DOHH2 (cell line): ENCODE data around the gene ACTR1A.
A peak's percentile ranks its signal among the peaks of the same experiment; 100 is the strongest.

Experiments
- H3F3A ChIP-seq: fragments of 200-600 bp; sonication (generic), shearing (Covaris generic); 2 replicates; pipeline ENCODE4 v1.6.0; 2016; ENCODE audit warnings: antibody characterized with exemption, mild to moderate bottlenecking; ENCODE audit not compliant: control insufficient read depth, insufficient read depth
- H3K27ac ChIP-seq: fragments of 200-600 bp; sonication (generic); 2 replicates; pipeline ENCODE4 v1.5.1; 2014; ENCODE audit warnings: low read depth, mild to moderate bottlenecking, low read length, moderate library complexity
- H3K27me3 ChIP-seq: fragments of 200-600 bp; sonication (generic); 2 replicates; pipeline ENCODE4 v1.6.1; 2014; ENCODE audit warnings: mild to moderate bottlenecking, low read length, mixed read lengths; ENCODE audit not compliant: control insufficient read depth
- H3K36me3 ChIP-seq: fragments of 200-600 bp; sonication (generic); 2 replicates; pipeline ENCODE4 v1.6.1; 2014; ENCODE audit warnings: mild to moderate bottlenecking, low read length, moderate library complexity, mixed read lengths; ENCODE audit not compliant: control insufficient read depth
- H3K4me1 ChIP-seq: fragments of 200-600 bp; sonication (generic); 2 replicates; pipeline ENCODE4 v1.6.1; 2014; ENCODE audit warnings: mild to moderate bottlenecking, low read length, mixed read lengths; ENCODE audit not compliant: control insufficient read depth
- H3K4me2 ChIP-seq: fragments of 200-600 bp; sonication (generic); 2 replicates; pipeline ENCODE4 v1.6.0; 2014; ENCODE audit warnings: mild to moderate bottlenecking, low read length, moderate library complexity
- H3K4me3 ChIP-seq: fragments of 200-600 bp; sonication (generic); 2 replicates; pipeline ENCODE4 v1.5.1; 2014; ENCODE audit warnings: mild to moderate bottlenecking, low read length, mixed read lengths
- H3K79me2 ChIP-seq: fragments of 200-600 bp; sonication (generic); 2 replicates; pipeline ENCODE4 v1.6.1; 2014; ENCODE audit warnings: mild to moderate bottlenecking, low read length, mixed read lengths; ENCODE audit not compliant: control insufficient read depth
- H3K9me2 ChIP-seq: fragments of 200-600 bp; sonication (generic); replicated peaks from 2 replicates; pipeline ENCODE4 v1.6.1; 2014; ENCODE audit warnings: mild to moderate bottlenecking, low read length, mixed read lengths; ENCODE audit not compliant: control insufficient read depth
- H3K9me3 ChIP-seq: fragments of 200-600 bp; sonication (generic); 2 replicates; pipeline ENCODE4 v1.6.1; 2014; ENCODE audit warnings: antibody characterized with exemption, low read length, mixed read lengths; ENCODE audit not compliant: control insufficient read depth, insufficient read depth
- H4K20me1 ChIP-seq: fragments of 200-600 bp; sonication (generic); 2 replicates; pipeline ENCODE4 v1.6.0; 2014; ENCODE audit warnings: low read depth, mild to moderate bottlenecking, antibody characterized with exemption, low read length, moderate library complexity; ENCODE audit not compliant: control insufficient read depth, insufficient read depth
- EZH2phosphoT487 ChIP-seq: fragments of 200-600 bp; sonication (generic); IDR thresholded peaks from 2 replicates; pipeline ENCODE4 v1.6.1; 2017; ENCODE audit warnings: borderline replicate concordance, mild to moderate bottlenecking, antibody characterized with exemption, low read length, moderate library complexity, mixed read lengths
- TF ChIP-seq, protein P1 (sequence below): fragments of 200-600 bp; sonication (generic); IDR thresholded peaks from one replicate; pipeline ENCODE4 v1.5.1; 2014; ENCODE audit warnings: antibody characterized with exemption, mild to moderate bottlenecking, low read depth, low read length; ENCODE audit not compliant: poor library complexity, severe bottlenecking

Gene ACTR1A

DNA sequence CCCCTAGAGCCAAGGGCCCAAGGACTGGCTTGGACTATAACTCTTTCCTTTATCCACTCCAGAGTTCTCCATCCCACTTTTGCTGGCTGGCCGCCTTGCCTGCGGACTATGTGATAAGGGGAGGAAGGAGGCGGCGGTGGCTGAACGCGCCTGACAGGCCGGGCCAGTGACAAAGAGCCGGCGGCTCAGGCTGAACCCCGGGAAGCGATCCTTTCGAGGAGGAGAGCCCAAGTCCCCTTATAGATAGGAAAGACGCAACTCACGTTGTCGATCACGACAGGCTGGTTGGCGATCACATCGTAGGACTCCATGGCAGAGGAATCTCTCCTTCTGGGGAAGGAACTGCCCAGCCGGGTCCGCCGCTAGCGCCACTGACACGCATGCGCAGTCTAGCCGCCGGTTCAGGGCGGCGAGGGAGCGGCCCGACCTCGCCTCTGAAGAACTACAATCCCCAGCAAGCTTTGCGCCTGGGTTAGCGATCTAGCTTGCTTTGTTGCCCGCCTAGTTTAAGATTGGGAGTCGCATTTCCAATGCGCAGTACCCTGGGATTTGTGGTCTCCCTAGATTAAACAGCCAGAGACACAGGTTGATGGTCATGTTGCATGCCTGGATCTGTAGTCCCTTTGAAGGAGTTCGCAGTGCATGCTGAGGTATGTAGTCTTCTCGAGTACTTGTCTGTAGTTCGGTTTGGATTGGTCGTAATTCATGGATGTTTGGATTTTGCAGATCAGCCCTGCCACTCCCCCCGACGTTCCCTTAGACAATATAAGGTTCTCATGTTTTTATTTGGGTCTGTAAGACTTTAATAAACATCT lies at the start of gene ACTR1A:
Gene ACTR1A, minus strand, starts transcription at position 376 of the 815 bp plus-strand sequence. Its CDS starts 65 bp downstream, at position 311.
- peak within 1 kb of the TSS; percentile 53 for H3K27ac ChIP-seq
- peaks cover 33% of the 10 kb centered on the region for H3K4me1 ChIP-seq
- no peaks in the 10 kb centered on the region for H3K9me2 ChIP-seq
- no peak for TF ChIP-seq EZH2phosphoT487
- TF ChIP-seq, protein P1, sequence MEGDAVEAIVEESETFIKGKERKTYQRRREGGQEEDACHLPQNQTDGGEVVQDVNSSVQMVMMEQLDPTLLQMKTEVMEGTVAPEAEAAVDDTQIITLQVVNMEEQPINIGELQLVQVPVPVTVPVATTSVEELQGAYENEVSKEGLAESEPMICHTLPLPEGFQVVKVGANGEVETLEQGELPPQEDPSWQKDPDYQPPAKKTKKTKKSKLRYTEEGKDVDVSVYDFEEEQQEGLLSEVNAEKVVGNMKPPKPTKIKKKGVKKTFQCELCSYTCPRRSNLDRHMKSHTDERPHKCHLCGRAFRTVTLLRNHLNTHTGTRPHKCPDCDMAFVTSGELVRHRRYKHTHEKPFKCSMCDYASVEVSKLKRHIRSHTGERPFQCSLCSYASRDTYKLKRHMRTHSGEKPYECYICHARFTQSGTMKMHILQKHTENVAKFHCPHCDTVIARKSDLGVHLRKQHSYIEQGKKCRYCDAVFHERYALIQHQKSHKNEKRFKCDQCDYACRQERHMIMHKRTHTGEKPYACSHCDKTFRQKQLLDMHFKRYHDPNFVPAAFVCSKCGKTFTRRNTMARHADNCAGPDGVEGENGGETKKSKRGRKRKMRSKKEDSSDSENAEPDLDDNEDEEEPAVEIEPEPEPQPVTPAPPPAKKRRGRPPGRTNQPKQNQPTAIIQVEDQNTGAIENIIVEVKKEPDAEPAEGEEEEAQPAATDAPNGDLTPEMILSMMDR = no peak
- H3K4me3 ChIP-seq = peak within 1 kb of the TSS; percentile 92
- peaks cover 68% of the 10 kb centered on the region for H3K79me2 ChIP-seq
- H3K36me3 ChIP-seq = peaks cover 6% of the 10 kb centered on the region; the same call in 1 of the 2 replicates
- peaks cover 13% of the 10 kb centered on the region for H4K20me1 ChIP-seq
- peak within 1 kb of the TSS; percentile 75 for H3K4me2 ChIP-seq
- no peaks in the 10 kb centered on the region for H3K27me3 ChIP-seq
- peaks cover 7% of the 10 kb centered on the region for H3F3A ChIP-seq
- no peaks in the 10 kb centered on the region for H3K9me3 ChIP-seq

DNA sequence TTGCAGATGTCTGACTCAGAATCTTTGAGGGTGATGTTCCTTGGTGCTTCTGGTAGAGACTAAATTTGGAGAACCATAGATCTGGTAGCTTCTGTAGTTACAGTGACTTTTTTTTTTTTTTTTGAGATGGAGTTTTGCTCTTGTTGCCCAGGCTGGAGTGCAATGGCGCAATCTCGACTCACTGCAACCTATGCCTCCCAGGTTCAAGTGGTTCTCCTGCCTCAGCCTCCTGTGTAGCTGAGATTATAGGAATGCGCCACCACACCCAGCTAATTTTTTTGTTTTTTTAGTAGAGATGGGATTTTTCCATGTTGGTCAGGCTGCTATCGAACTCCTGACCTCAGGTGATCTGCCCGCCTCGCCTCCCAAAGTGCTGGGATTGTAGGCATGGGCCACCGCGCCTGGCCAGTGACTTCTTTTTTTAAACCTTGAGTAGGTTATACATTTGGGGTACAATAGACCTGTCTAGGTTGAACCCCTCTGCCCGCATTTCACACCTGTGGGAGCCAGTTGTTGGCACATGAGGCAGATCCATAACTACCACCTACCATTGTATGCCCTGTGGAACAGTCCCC lies 48.2 kb upstream of the ACTR1A start:
- no peak for TF ChIP-seq EZH2phosphoT487
- Histone ChIP-seq H3K4me1 (no peaks in the 10 kb centered on the region), H4K20me1 (no peaks in the 10 kb centered on the region), H3K27ac (no peak overlapping the region), H3K36me3 (no peaks in the 10 kb centered on the region), H3K27me3 (no peaks in the 10 kb centered on the region), H3K79me2 (no peaks in the 10 kb centered on the region), H3K9me2 (no peaks in the 10 kb centered on the region), H3K4me2 (no peak overlapping the region), H3K9me3 (no peaks in the 10 kb centered on the region), H3K4me3 (no peak overlapping the region), H3F3A (no peaks in the 10 kb centered on the region)

DNA sequence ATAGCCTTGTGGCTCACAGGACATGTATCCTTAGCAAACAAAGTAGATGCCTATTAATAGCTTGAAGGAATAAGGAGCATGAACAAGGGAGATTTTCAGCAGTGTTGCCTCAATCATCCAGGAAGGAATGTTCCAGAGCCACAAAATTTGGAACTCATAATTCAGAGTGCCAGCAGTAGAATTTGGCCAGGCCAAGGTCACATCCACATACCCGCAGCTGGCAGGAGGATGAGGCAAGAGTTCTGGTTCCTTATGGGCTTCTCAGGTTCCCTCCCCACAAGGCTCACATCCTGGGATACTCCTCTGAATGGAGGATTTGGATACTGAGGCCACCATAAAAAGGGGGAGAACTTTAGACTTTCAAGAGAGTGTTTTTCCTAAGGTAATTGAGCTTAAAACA lies 47.0 kb upstream of the ACTR1A start:
- Histone ChIP-seq H3K4me1 (peaks cover 4% of the 10 kb centered on the region), H3K9me3 (no peaks in the 10 kb centered on the region), H3K4me3 (no peak overlapping the region), H3K9me2 (no peaks in the 10 kb centered on the region), H3K36me3 (no peaks in the 10 kb centered on the region), H3K4me2 (no peak overlapping the region), H3K27me3 (no peaks in the 10 kb centered on the region), H3K27ac (no peak overlapping the region), H3K79me2 (no peaks in the 10 kb centered on the region), H4K20me1 (no peaks in the 10 kb centered on the region), H3F3A (no peaks in the 10 kb centered on the region)
- TF ChIP-seq, protein P1 = no peak
- no peak for TF ChIP-seq EZH2phosphoT487

DNA sequence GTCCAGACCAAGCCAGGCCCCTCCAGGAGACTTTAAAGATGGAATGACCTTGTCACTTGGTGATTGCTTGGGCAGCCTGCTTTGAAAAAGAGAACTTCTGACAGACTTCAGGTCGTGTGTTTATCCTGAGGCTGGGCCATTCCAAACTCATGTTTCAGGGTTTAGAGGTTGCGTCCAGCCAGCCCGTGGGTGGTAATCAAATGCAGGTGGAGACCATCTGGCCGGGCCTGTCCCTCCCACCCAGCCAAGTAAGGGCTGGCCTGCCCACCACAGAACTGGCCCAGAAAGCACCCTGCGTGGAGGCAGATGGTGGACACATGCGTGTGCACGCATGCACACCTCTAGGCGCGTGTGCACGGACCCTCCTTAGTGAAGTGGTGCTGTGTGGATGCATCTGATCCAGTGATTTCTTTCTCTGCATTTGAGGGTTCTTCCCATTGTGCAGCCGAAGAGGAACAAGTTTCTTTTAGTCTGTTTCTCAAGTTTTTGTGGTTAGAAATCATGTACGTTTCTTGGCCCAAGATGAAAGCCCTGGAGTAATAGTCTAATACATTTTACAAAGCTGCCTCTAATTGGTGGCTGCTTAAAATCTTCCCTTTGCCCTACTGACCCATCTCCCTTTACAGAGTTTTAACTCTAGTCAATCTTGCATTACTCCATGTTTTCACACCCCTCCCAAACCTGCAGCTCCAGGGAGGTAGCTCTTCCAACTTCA lies 44.3 kb upstream of the ACTR1A start:
- no peak for TF ChIP-seq EZH2phosphoT487
- TF ChIP-seq, protein P1 = no peak
- Histone ChIP-seq H3K9me2 (no peaks in the 10 kb centered on the region), H3K4me1 (peaks cover 4% of the 10 kb centered on the region), H3K27ac (no peak overlapping the region), H3K36me3 (no peaks in the 10 kb centered on the region), H3K79me2 (no peaks in the 10 kb centered on the region), H4K20me1 (no peaks in the 10 kb centered on the region), H3K4me2 (no peak overlapping the region), H3K27me3 (no peaks in the 10 kb centered on the region), H3F3A (no peaks in the 10 kb centered on the region), H3K9me3 (no peaks in the 10 kb centered on the region), H3K4me3 (no peak overlapping the region)
